MM.1S (cell line): ENCODE data around the gene DHX30.
"Not testable (repeated sequence)": the region's sequence is repeated elsewhere in the genome, so short reads cannot be mapped to it uniquely, and the experiment has no call there.

Experiments used
- DNase-seq: peaks from one replicate; pipeline ENCODE4 v3.0.0-alpha.2; 2015
- H2AFZ ChIP-seq: fragments of 300-600 bp; sonication (generic); 2 replicates; pipeline ENCODE4 v1.6.0; 2016; ENCODE audit warnings: antibody characterized with exemption, low read length
- H3F3A ChIP-seq: fragments of 300-600 bp; sonication (generic); 2 replicates; pipeline ENCODE4 v1.6.1; 2016; ENCODE audit warnings: mild to moderate bottlenecking, antibody characterized with exemption, low read length, moderate library complexity, mixed read lengths; ENCODE audit not compliant: insufficient read depth
- H3K27ac ChIP-seq: fragments of 300-600 bp; sonication (generic); 2 replicates; pipeline ENCODE4 v1.5.1; 2016; ENCODE audit warnings: mild to moderate bottlenecking, low read length
- H3K27me3 ChIP-seq: fragments of 300-600 bp; sonication (generic); replicated peaks from 2 replicates; pipeline ENCODE4 v1.6.0; 2016; ENCODE audit warnings: low read length; ENCODE audit not compliant: insufficient read depth
- H3K36me3 ChIP-seq: fragments of 300-600 bp; sonication (generic); replicated peaks from 2 replicates; pipeline ENCODE4 v1.6.1; 2016; ENCODE audit warnings: mild to moderate bottlenecking, low read length, mixed read lengths; ENCODE audit not compliant: insufficient read depth
- H3K4me1 ChIP-seq: fragments of 300-600 bp; sonication (generic); 2 replicates; pipeline ENCODE4 v1.6.1; 2016; ENCODE audit warnings: low read length, mixed read lengths
- H3K4me2 ChIP-seq: fragments of 300-600 bp; sonication (generic); 2 replicates; pipeline ENCODE4 v1.6.0; 2016; ENCODE audit warnings: low read depth, low read length
- H3K4me3 ChIP-seq: fragments of 300-600 bp; sonication (generic); 2 replicates; pipeline ENCODE4 v1.5.1; 2016; ENCODE audit warnings: low read length, mixed read lengths
- H3K79me2 ChIP-seq: fragments of 300-600 bp; sonication (generic); 2 replicates; pipeline ENCODE4 v1.6.1; 2016; ENCODE audit warnings: mixed run types, low read length, mixed read lengths
- H3K9ac ChIP-seq: fragments of 300-600 bp; sonication (generic); 2 replicates; pipeline ENCODE4 v1.6.1; 2016; ENCODE audit warnings: low read length, mixed read lengths
- H3K9me2 ChIP-seq: fragments of 300-600 bp; sonication (generic); replicated peaks from 2 replicates; pipeline ENCODE4 v1.6.1; 2016; ENCODE audit warnings: mild to moderate bottlenecking, low read length, mixed read lengths; ENCODE audit not compliant: insufficient read depth
- H3K9me3 ChIP-seq: fragments of 300-600 bp; sonication (generic); replicated peaks from 2 replicates; pipeline ENCODE4 v1.6.1; 2016; ENCODE audit warnings: mild to moderate bottlenecking, low read length, mixed read lengths; ENCODE audit not compliant: insufficient read depth
- H4K20me1 ChIP-seq: fragments of 300-600 bp; sonication (generic); 2 replicates; pipeline ENCODE4 v1.6.1; 2016; ENCODE audit warnings: mild to moderate bottlenecking, low read length, moderate library complexity, mixed read lengths; ENCODE audit not compliant: insufficient read depth
- CTCF ChIP-seq: fragments of 300-600 bp; sonication (generic); IDR thresholded peaks from 2 replicates; pipeline ENCODE4 v1.5.1; 2016; ENCODE audit warnings: antibody characterized with exemption, low read length, mixed read lengths
- EZH2 ChIP-seq: fragments of 300-600 bp; sonication (generic); optimal IDR thresholded peaks from 2 replicates; pipeline ENCODE3; 2017; ENCODE audit warnings: low read depth, mild to moderate bottlenecking, antibody characterized with exemption, low read length, mixed read lengths
- EZH2phosphoT487 ChIP-seq: fragments of 300-600 bp; sonication (generic); IDR thresholded peaks from 2 replicates; pipeline ENCODE4 v1.6.1; 2018; ENCODE audit warnings: antibody characterized with exemption, low read length

The DHX30 gene

DNA sequence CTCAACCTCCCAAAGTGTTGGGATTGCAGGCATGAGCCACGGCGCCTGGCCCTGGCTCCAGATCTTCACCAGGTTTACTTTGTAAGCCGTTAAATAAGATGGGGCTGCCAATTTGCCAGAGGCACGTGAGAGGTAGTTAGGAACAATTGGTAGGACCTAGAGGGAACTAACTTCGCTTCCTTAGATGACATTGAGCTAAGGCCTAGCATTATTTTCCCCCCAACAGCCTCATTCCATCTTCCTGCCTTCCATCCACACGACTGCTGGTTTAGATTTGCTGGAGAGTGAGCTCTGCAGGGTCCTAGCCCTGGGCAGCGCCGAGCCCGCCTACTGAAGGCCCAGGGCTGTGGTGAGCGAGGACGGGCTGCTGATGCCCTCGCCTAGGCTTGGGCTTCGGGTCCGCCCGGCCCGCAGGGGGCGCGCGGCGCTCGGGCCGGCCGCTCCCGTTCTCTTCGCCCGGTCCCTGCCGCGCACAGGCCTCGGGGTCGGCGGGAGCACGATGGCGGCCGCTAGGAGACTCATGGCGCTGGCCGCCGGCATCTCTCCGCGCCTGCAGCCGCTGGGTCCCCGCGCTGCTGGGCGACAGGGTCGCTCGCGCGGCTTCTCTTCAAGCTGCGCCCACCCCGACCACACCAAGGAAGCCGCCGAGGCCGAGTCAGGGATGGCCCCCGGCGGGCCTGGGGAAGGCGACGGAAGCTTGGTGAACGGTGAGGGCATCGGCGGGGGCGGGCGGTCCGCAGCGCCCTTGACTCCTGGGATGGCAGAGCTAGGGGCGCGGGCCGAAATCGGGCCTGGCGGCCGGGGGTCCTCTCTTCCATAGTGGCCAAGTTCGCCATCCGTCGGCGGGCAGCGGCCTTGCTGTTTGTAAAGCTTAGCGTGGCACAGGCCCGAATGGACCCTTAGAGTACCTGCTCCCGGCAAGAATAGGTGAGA lies 21.9 kb downstream of the DHX30 start:
- Histone ChIP-seq H3K4me3 (peak overlapping the region; percentile 88), H3K27me3 (no peaks in the 10 kb centered on the region), H3K36me3 (peaks cover 12% of the 10 kb centered on the region), H3K9ac (peak overlapping the region; percentile 92), H3K27ac (peak overlapping the region; percentile 17; the same call in 1 of the 2 replicates), H3F3A (no peaks in the 10 kb centered on the region), H4K20me1 (no peaks in the 10 kb centered on the region; the same call in 1 of the 2 replicates), H3K79me2 (peaks cover 38% of the 10 kb centered on the region), H3K4me2 (peak overlapping the region; percentile 83), H3K9me2 (no peaks in the 10 kb centered on the region), H3K4me1 (peaks cover 6% of the 10 kb centered on the region), H2AFZ (peak overlapping the region; percentile 74), H3K9me3 (no peaks in the 10 kb centered on the region)
- peak; percentile 84 for DNase-seq
- TF ChIP-seq EZH2phosphoT487 (no peak), EZH2 (no peak), CTCF (peak; percentile 86)

DNA sequence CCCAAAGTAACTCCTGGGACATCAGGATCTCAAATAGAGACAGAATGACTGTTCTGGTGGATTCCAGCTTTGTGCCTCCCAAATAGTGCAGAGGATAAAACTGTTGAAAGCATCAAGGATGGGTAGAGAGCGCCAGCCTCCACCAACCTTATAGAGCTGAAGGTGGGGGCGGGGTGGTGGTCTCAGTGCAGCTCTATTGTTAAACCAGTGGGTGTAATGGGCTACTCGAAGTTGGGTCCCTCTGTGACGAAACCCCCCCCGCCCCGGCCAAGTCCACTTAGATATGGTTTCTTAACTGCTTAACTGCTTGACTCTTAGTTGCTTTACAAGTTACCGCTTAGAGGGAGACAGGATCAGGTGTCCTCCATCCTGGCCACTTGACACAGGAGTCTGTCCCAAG lies 22.7 kb downstream of the DHX30 start:
- Histone ChIP-seq H3K4me3 (peak overlapping the region; percentile 88), H3K27me3 (no peaks in the 10 kb centered on the region), H3K4me2 (peak overlapping the region; percentile 83), H3K9me2 (no peaks in the 10 kb centered on the region), H4K20me1 (no peaks in the 10 kb centered on the region; the same call in 1 of the 2 replicates), H3K79me2 (peaks cover 38% of the 10 kb centered on the region), H3K27ac (peak overlapping the region; percentile 17; the same call in 1 of the 2 replicates), H3K36me3 (peaks cover 12% of the 10 kb centered on the region), H3K9ac (peak overlapping the region; percentile 92), H3K9me3 (no peaks in the 10 kb centered on the region), H3F3A (no peaks in the 10 kb centered on the region), H3K4me1 (peaks cover 6% of the 10 kb centered on the region), H2AFZ (peak overlapping the region; percentile 74)
- TF ChIP-seq CTCF (no peak), EZH2 (no peak), EZH2phosphoT487 (no peak)
- no peak for DNase-seq

- not testable (repeated sequence) for H4K20me1 ChIP-seq, H2AFZ ChIP-seq, H3K4me2 ChIP-seq, H3K4me1 ChIP-seq, DNase-seq, H3K9ac ChIP-seq, H3K27ac ChIP-seq, H3K4me3 ChIP-seq, H3F3A ChIP-seq, H3K9me2 ChIP-seq, H3K9me3 ChIP-seq, H3K27me3 ChIP-seq
- Histone ChIP-seq H3K36me3 (peaks cover 12% of the 10 kb centered on the region), H3K79me2 (peaks cover 38% of the 10 kb centered on the region)
Measured at GRCh38 chr3:47829482-47829881, 26.5 kb downstream of the DHX30 start.

GRCh38 chr3:47836986-47837385 lies 34.0 kb downstream of the DHX30 start:
- no peak overlapping the region for H2AFZ ChIP-seq
- DNase-seq, result no peak
- no peak overlapping the region for H3K4me3 ChIP-seq
- TF ChIP-seq EZH2phosphoT487 (no peak), EZH2 (no peak), CTCF (no peak)
- H3F3A ChIP-seq, result no peaks in the 10 kb centered on the region
- no peaks in the 10 kb centered on the region for H3K27me3 ChIP-seq
- H3K9ac ChIP-seq, result no peak overlapping the region
- no peaks in the 10 kb centered on the region for H4K20me1 ChIP-seq
- H3K9me3 ChIP-seq, result no peaks in the 10 kb centered on the region
- H3K27ac ChIP-seq, result no peak overlapping the region
- no peaks in the 10 kb centered on the region for H3K4me1 ChIP-seq
- H3K79me2 ChIP-seq, result peaks cover 17% of the 10 kb centered on the region
- no peaks in the 10 kb centered on the region for H3K9me2 ChIP-seq
- H3K36me3 ChIP-seq, result no peaks in the 10 kb centered on the region; the same call in 1 of the 2 replicates
- no peak overlapping the region for H3K4me2 ChIP-seq
